CD8-positive, alpha-beta memory T cell (primary cell): Measurements from ENCODE around the gene CFAP57. TPM values are rescaled to one million over a fixed set of nuclear protein-coding genes. Genes with fewer than 3 reads are reported as not detected.

Experiments used
- CTCF ChIA-PET: fragments of 350-600 bp; sonication (Branson Sonifier 250); formaldehyde crosslinking; loops from one replicate; lab custom pipeline; 2021; ENCODE audit warnings: antibody characterized with exemption; lab: Charles Lee
- POLR2A ChIA-PET: fragments of 350-600 bp; sonication (Branson Sonifier 250); formaldehyde crosslinking; loops from one replicate; lab custom pipeline; 2021; ENCODE audit warnings: antibody characterized with exemption; lab: Charles Lee
- DNase-seq, 5 donors: peaks; one replicate each; pipeline versions ENCODE4 v3.0.0 to v3.0.0-alpha.2; 2020 to 2022; ENCODE audit warnings: mixed read lengths in 1 of 5
- H3K27ac ChIP-seq: one replicate; pipeline ENCODE4 v1.7.0; 2013; ENCODE audit warnings: low read depth, mild to moderate bottlenecking, low read length, moderate library complexity
- H3K27me3 ChIP-seq: 2 replicates; pipeline ENCODE4 v1.7.0; 2013; ENCODE audit warnings: low read length, mild to moderate bottlenecking; ENCODE audit not compliant: insufficient read depth, poor library complexity, severe bottlenecking
- H3K36me3 ChIP-seq: 2 replicates; pipeline ENCODE4 v1.7.0; 2013; ENCODE audit warnings: mild to moderate bottlenecking, low read length, moderate library complexity; ENCODE audit not compliant: insufficient read depth
- H3K4me1 ChIP-seq: 2 replicates; pipeline ENCODE4 v1.7.0; 2013; ENCODE audit warnings: mild to moderate bottlenecking, low read length, moderate library complexity; ENCODE audit not compliant: insufficient read depth
- H3K4me3 ChIP-seq: 2 replicates; pipeline ENCODE4 v1.7.0; 2013; ENCODE audit warnings: mild to moderate bottlenecking, low read length
- H3K9me3 ChIP-seq: 2 replicates; pipeline ENCODE4 v1.7.0; 2013; ENCODE audit warnings: mild to moderate bottlenecking, low read length
- H3K27ac Mint-ChIP-seq, 8 donors: one replicate each; pipeline ENCODE4 v1.8.0; 2020 to 2021; ENCODE audit warnings: mixed read lengths in 8 of 8, mild to moderate bottlenecking in 6 of 8, inconsistent platforms in 3 of 8, moderate library complexity in 3 of 8
- H3K27me3 Mint-ChIP-seq, 2 donors: one replicate each; pipeline ENCODE4 v1.8.0; 2020 to 2021; ENCODE audit warnings: mixed read lengths in 2 of 2, mild to moderate bottlenecking in 1 of 2, moderate library complexity in 1 of 2
- H3K36me3 Mint-ChIP-seq, 3 donors: one replicate each; pipeline ENCODE4 v1.8.0; 2020 to 2021; ENCODE audit warnings: mixed read lengths in 3 of 3, inconsistent platforms in 1 of 3, mild to moderate bottlenecking in 1 of 3
- H3K4me1 Mint-ChIP-seq, 3 donors: one replicate each; pipeline ENCODE4 v1.8.0; 2020 to 2021; ENCODE audit warnings: mixed read lengths in 3 of 3, inconsistent platforms in 1 of 3, mild to moderate bottlenecking in 1 of 3
- H3K4me3 Mint-ChIP-seq, 7 donors: one replicate each; pipeline ENCODE4 v1.8.0; 2020 to 2021; ENCODE audit warnings: mixed read lengths in 7 of 7, mild to moderate bottlenecking in 6 of 7, moderate library complexity in 4 of 7, inconsistent platforms in 2 of 7
- H3K9me3 Mint-ChIP-seq, 5 donors: one replicate each; pipeline ENCODE4 v1.8.0; 2020 to 2022; ENCODE audit warnings: mixed read lengths in 5 of 5, mild to moderate bottlenecking in 3 of 5, moderate library complexity in 2 of 5, inconsistent platforms in 1 of 5
- polyA plus RNA-seq: library from polyadenylated mRNA; unstranded; fragments of 300-500 nt; fragmentation: Illumina TruSeq; gene quantifications from one replicate; pipeline ENCODE4 v1.2.3, GENCODE V29; 2021
- total RNA-seq, 2 experiments: library from RNA; stranded (reverse); gene quantifications; one replicate each; pipeline ENCODE4 v1.2.3, GENCODE V29; 2021

Gene CFAP57
- total and polyA plus RNA-seq, 3 experiments from 2014 or later: 0.26 to 0.33 TPM; not detected in 1

GRCh38 chr1:43253173-43253572 is 81.0 kb downstream of the CFAP57 start:
- Histone ChIP-seq H3K36me3 (no peaks in the 10 kb centered on the region), H3K4me3 (no peak overlapping the region), H3K9me3 (no peaks in the 10 kb centered on the region), H3K27ac (no peak overlapping the region), H3K27me3 (no peaks in the 10 kb centered on the region), H3K4me1 (no peaks in the 10 kb centered on the region)
- Mint-ChIP-seq H3K27me3 (peaks cover 7 to 28% of the 10 kb centered on the region in 2 donors), H3K27ac (peak overlapping the region in 1 of 8 donors; percentile 91), H3K4me3 (no peak overlapping the region), H3K36me3 (no peaks in the 10 kb centered on the region), H3K9me3 (no peaks in the 10 kb centered on the region), H3K4me1 (no peaks in the 10 kb centered on the region)
- CTCF ChIA-PET: no interaction called here
- POLR2A ChIA-PET: no interaction called here
- DNase-seq: no peak

GRCh38 chr1:43253876-43254275 is 81.7 kb downstream of the CFAP57 start:
- Histone ChIP-seq H3K9me3 (no peaks in the 10 kb centered on the region), H3K27ac (no peak overlapping the region), H3K36me3 (no peaks in the 10 kb centered on the region), H3K4me1 (no peaks in the 10 kb centered on the region), H3K27me3 (no peaks in the 10 kb centered on the region), H3K4me3 (no peak overlapping the region)
- H3K27me3 Mint-ChIP-seq: peaks cover 7 to 28% of the 10 kb centered on the region in 2 donors
- POLR2A ChIA-PET: no interaction called here
- CTCF ChIA-PET: no interaction called here
- H3K36me3 Mint-ChIP-seq: no peaks in the 10 kb centered on the region
- DNase-seq: no peak
- H3K27ac Mint-ChIP-seq: no peak overlapping the region
- no peaks in the 10 kb centered on the region for H3K4me1 Mint-ChIP-seq
- H3K4me3 Mint-ChIP-seq: no peak overlapping the region
- no peaks in the 10 kb centered on the region for H3K9me3 Mint-ChIP-seq

- H3K36me3 Mint-ChIP-seq: no peaks in the 10 kb centered on the region
- no peaks in the 10 kb centered on the region for H3K4me1 ChIP-seq
- H3K36me3 ChIP-seq: no peaks in the 10 kb centered on the region
- H3K9me3 ChIP-seq: no peaks in the 10 kb centered on the region
- H3K4me3 Mint-ChIP-seq: no peak overlapping the region
- no peak overlapping the region for H3K27ac Mint-ChIP-seq
- H3K9me3 Mint-ChIP-seq: no peaks in the 10 kb centered on the region
- POLR2A ChIA-PET: no interaction called here
- no peak for DNase-seq
- CTCF ChIA-PET: no interaction called here
- H3K4me3 ChIP-seq: no peak overlapping the region
- H3K27ac ChIP-seq: no peak overlapping the region
- no peaks in the 10 kb centered on the region for H3K27me3 ChIP-seq
- peaks cover 7 to 23% of the 10 kb centered on the region in 2 donors for H3K27me3 Mint-ChIP-seq
- no peaks in the 10 kb centered on the region for H3K4me1 Mint-ChIP-seq
These were observed 83.5 kb downstream of the CFAP57 start for GRCh38 chr1:43255438-43256210.

- Mint-ChIP-seq H3K27ac (no peak overlapping the region), H3K9me3 (no peaks in the 10 kb centered on the region), H3K4me1 (no peaks in the 10 kb centered on the region), H3K27me3 (peaks cover 5 to 18% of the 10 kb centered on the region in 2 donors), H3K4me3 (no peak overlapping the region), H3K36me3 (no peaks in the 10 kb centered on the region)
- H3K9me3 ChIP-seq: no peaks in the 10 kb centered on the region
- no peaks in the 10 kb centered on the region for H3K27me3 ChIP-seq
- H3K4me1 ChIP-seq: no peaks in the 10 kb centered on the region
- no peak overlapping the region for H3K27ac ChIP-seq
- DNase-seq: no peak
- no peaks in the 10 kb centered on the region for H3K36me3 ChIP-seq
- CTCF ChIA-PET: no interaction called here
- POLR2A ChIA-PET: no interaction called here
- no peak overlapping the region for H3K4me3 ChIP-seq
These were observed 84.8 kb downstream of the CFAP57 start for GRCh38 chr1:43256675-43257570.

- H3K4me1 Mint-ChIP-seq: no peaks in the 10 kb centered on the region
- no peak overlapping the region for H3K27ac ChIP-seq
- ChIA-PET POLR2A (no interaction called here), CTCF (no interaction called here)
- no peak overlapping the region for H3K4me3 Mint-ChIP-seq
- H3K9me3 Mint-ChIP-seq: peaks cover 0 to 1% (median 0%) of the 10 kb centered on the region in 5 donors
- H3K4me1 ChIP-seq: no peaks in the 10 kb centered on the region
- H3K27ac Mint-ChIP-seq: no peak overlapping the region
- no peaks in the 10 kb centered on the region for H3K36me3 ChIP-seq
- no peak for DNase-seq
- H3K27me3 ChIP-seq: no peaks in the 10 kb centered on the region
- H3K36me3 Mint-ChIP-seq: no peaks in the 10 kb centered on the region
- no peak overlapping the region for H3K4me3 ChIP-seq
- H3K27me3 Mint-ChIP-seq: peaks cover 5 to 10% of the 10 kb centered on the region in 2 donors
- no peaks in the 10 kb centered on the region for H3K9me3 ChIP-seq
These were observed 86.2 kb downstream of the CFAP57 start for GRCh38 chr1:43258370-43258769.

GRCh38 chr1:43265431-43265830 is 93.3 kb downstream of the CFAP57 start:
- Mint-ChIP-seq H3K27me3 (peaks cover 11 to 26% of the 10 kb centered on the region in 2 donors), H3K4me1 (peaks cover 1 to 6% (median 6%) of the 10 kb centered on the region in 3 donors), H3K9me3 (peaks cover 0 to 5% (median 2%) of the 10 kb centered on the region in 5 donors), H3K4me3 (no peak overlapping the region), H3K36me3 (no peaks in the 10 kb centered on the region), H3K27ac (no peak overlapping the region)
- no peak overlapping the region for H3K4me3 ChIP-seq
- H3K27ac ChIP-seq: no peak overlapping the region
- H3K36me3 ChIP-seq: no peaks in the 10 kb centered on the region
- CTCF ChIA-PET: no interaction called here
- DNase-seq: no peak
- H3K9me3 ChIP-seq: no peaks in the 10 kb centered on the region
- POLR2A ChIA-PET: no interaction called here
- no peaks in the 10 kb centered on the region for H3K27me3 ChIP-seq
- no peaks in the 10 kb centered on the region for H3K4me1 ChIP-seq

GRCh38 chr1:43266881-43267280 is 94.8 kb downstream of the CFAP57 start:
- no peaks in the 10 kb centered on the region for H3K36me3 ChIP-seq
- no peak overlapping the region for H3K4me3 ChIP-seq
- no peaks in the 10 kb centered on the region for H3K4me1 ChIP-seq
- H3K36me3 Mint-ChIP-seq: no peaks in the 10 kb centered on the region
- ChIA-PET POLR2A (no interaction called here), CTCF (no interaction called here)
- H3K27me3 ChIP-seq: no peaks in the 10 kb centered on the region
- H3K27ac ChIP-seq: no peak overlapping the region
- no peaks in the 10 kb centered on the region for H3K9me3 ChIP-seq
- DNase-seq: no peak
- H3K4me3 Mint-ChIP-seq: no peak overlapping the region
- peaks cover 13 to 37% of the 10 kb centered on the region in 2 donors for H3K27me3 Mint-ChIP-seq
- peaks cover 0 to 5% (median 2%) of the 10 kb centered on the region in 5 donors for H3K9me3 Mint-ChIP-seq
- H3K4me1 Mint-ChIP-seq: peaks cover 7 to 14% (median 14%) of the 10 kb centered on the region in 3 donors
- H3K27ac Mint-ChIP-seq: no peak overlapping the region

GRCh38 chr1:43267291-43267805 is 95.2 kb downstream of the CFAP57 start:
- no peaks in the 10 kb centered on the region for H3K27me3 ChIP-seq
- Mint-ChIP-seq H3K36me3 (no peaks in the 10 kb centered on the region), H3K4me3 (no peak overlapping the region), H3K27ac (peak overlapping the region in 1 of 8 donors; percentile 10), H3K9me3 (peaks cover 0 to 5% (median 2%) of the 10 kb centered on the region in 5 donors), H3K4me1 (peaks cover 7 to 14% (median 14%) of the 10 kb centered on the region in 3 donors), H3K27me3 (peaks cover 13 to 40% of the 10 kb centered on the region in 2 donors)
- ChIA-PET CTCF (no interaction called here), POLR2A (no interaction called here)
- H3K4me1 ChIP-seq: no peaks in the 10 kb centered on the region
- no peaks in the 10 kb centered on the region for H3K9me3 ChIP-seq
- DNase-seq: no peak
- no peak overlapping the region for H3K4me3 ChIP-seq
- no peak overlapping the region for H3K27ac ChIP-seq
- no peaks in the 10 kb centered on the region for H3K36me3 ChIP-seq
